Upper lobe of left lung (tissue), 4 donors: ENCODE data around the gene UGT2B17.
"Not testable (repeated sequence)": the region's sequence is repeated elsewhere in the genome, so short reads cannot be mapped to it uniquely, and the experiment has no call there.

Experiments used
- EP300 ChIP-seq, 4 donors: sonication (generic); formaldehyde crosslinking; IDR thresholded peaks; one replicate each; pipeline ENCODE4 v1.5.1; 2017; ENCODE audit warnings: antibody characterized with exemption in 4 of 4, control low read depth in 2 of 4
- POLR2A ChIP-seq, 4 donors: fragments of 450-650 bp; IDR thresholded peaks; one replicate each; pipeline ENCODE4 v1.5.1; 2016 to 2017; ENCODE audit warnings: antibody characterized with exemption in 4 of 4, mild to moderate bottlenecking in 2 of 4

- not testable (repeated sequence) for TF ChIP-seq POLR2A, EP300 (IDR thresholded peaks at IDR 0.05)
These were observed 15.6 kb downstream of the UGT2B17 start for GRCh38 chr4:68560364-68561070.
